ENCODE measurements around the gene ZNF346.
A peak's percentile ranks its signal among the peaks of the same experiment; 100 is the strongest.

The ZNF346 gene

DNA sequence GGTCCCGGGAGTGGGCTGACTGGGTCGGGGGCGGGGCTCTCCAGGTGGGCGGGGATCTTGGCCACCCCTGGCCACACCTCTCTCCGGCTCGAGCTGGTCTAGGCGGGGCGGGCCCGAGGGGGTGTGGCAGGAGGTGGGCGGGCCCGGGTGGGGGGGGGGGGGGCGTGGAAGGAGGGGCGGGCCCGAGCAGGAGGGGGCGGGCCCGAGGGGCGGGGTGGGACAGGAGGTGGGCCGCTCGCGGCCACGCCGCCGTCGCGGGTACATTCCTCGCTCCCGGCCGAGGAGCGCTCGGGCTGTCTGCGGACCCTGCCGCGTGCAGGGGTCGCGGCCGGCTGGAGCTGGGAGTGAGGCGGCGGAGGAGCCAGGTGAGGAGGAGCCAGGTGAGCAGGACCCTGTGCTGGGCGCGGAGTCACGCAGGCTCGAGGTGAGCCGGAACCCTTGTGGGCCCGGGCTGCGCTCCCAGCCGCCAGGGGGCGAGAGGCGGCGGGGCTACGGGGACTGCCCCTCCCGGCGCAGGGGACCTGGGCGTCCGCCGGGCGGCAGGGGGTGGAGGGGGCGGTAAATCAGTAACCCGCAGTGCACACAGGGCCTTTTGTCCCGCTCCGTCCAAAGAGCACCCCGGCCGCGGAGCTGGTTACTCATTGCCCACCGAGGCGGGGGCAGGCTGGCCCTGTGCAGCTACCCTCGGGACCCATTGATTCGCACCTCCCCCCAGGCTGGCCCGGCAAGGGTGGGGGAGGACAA lies 64.3 kb downstream of the ZNF346 start, which contains the start of gene FGFR4:
TSS of gene FGFR4 (plus strand) at position 262 of the 744 bp plus-strand sequence. CDS start 2,688 bp downstream, outside the sequence.
- in situ Hi-C loops (cut with HindIII; ENCODE audit: low sequenced_read_pairs) = no loop called here
- TF ChIP-seq CTCF (IDR thresholded peaks at IDR 0.05; ENCODE audit: low read depth, low read length, missing control alignments) = peak; percentile 45
- DNase-seq (ENCODE audit: low read depth) = peak; percentile 13

DNA sequence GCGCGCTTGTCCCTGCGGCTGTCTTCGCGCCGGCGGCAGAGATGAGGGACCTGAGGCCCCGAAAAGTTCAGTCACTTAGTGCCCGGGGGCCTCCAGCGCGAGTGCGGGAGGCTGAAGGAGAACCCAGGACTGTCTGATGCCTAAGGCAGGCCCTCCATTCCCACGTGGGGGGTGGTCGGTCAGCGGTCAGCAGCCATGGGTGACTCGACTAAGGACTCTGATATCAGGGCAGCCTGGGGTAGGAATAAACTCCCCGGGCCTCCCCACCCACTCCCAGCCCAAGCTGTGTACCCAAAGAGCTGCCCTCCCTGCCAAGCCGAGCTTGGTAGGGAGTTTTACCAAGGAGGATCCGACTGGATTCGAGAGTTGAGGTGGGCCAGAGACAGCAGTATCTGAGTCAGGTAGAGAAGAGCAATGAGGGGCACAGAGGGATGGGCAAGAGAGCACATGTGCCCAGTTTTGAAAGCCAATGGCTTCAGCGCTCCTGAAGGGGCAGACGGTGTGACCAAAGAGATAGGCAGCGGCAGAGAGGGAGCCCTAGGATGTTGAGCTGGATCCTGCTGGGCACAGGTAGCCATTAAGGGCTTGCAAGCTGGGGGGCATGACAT lies 65.0 kb downstream of the ZNF346 start:
- no peak for TF ChIP-seq CTCF (IDR thresholded peaks at IDR 0.05; ENCODE audit: low read depth, low read length, missing control alignments)
- DNase-seq (ENCODE audit: low read depth) = no peak
- in situ Hi-C loops (cut with HindIII; ENCODE audit: low sequenced_read_pairs) = no loop called here
- peak overlapping the region; percentile 33 for H3K4me3 ChIP-seq (ENCODE audit: low read depth, low read length)

More for the DNA sequence above, 64.3 kb downstream of the ZNF346 start, which contains the start of gene FGFR4:
- H3K4me3 ChIP-seq (ENCODE audit: low read depth, low read length) = peak within 1 kb of the TSS; percentile 33

GRCh38 chr5:177089127-177089526 lies 66.6 kb downstream of the ZNF346 start:
- no peak for TF ChIP-seq CTCF (IDR thresholded peaks at IDR 0.05; ENCODE audit: low read depth, low read length, missing control alignments)
- DNase-seq (ENCODE audit: low read depth) = no peak
- no peak overlapping the region for H3K4me3 ChIP-seq (ENCODE audit: low read depth, low read length)
- in situ Hi-C loops (cut with HindIII; ENCODE audit: low sequenced_read_pairs) = no loop called here

- no peak for TF ChIP-seq CTCF (IDR thresholded peaks at IDR 0.05; ENCODE audit: low read depth, low read length, missing control alignments)
- DNase-seq (ENCODE audit: low read depth) = no peak
- in situ Hi-C loops (cut with HindIII; ENCODE audit: low sequenced_read_pairs) = no loop called here
- H3K4me3 ChIP-seq (ENCODE audit: low read depth, low read length) = no peak overlapping the region
Measured at GRCh38 chr5:177089825-177090641, 67.5 kb downstream of the ZNF346 start.

DNA sequence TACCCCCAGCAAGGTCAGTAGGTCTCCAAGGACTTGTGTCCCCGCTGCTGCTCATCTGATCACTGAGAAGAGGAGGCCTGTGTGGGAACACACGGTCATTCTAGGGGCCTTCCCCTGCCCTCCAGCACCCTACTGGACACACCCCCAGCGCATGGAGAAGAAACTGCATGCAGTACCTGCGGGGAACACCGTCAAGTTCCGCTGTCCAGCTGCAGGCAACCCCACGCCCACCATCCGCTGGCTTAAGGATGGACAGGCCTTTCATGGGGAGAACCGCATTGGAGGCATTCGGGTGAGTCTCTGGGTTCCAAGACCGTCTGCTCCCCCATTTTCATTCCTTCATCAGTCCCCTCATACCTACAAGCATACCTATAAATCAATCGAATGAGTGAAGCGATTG lies 68.3 kb downstream of the ZNF346 start:
- H3K4me3 ChIP-seq (ENCODE audit: low read depth, low read length) = no peak overlapping the region
- TF ChIP-seq CTCF (IDR thresholded peaks at IDR 0.05; ENCODE audit: low read depth, low read length, missing control alignments) = no peak
- in situ Hi-C loops (cut with HindIII; ENCODE audit: low sequenced_read_pairs) = no loop called here
- no peak for DNase-seq (ENCODE audit: low read depth)

DNA sequence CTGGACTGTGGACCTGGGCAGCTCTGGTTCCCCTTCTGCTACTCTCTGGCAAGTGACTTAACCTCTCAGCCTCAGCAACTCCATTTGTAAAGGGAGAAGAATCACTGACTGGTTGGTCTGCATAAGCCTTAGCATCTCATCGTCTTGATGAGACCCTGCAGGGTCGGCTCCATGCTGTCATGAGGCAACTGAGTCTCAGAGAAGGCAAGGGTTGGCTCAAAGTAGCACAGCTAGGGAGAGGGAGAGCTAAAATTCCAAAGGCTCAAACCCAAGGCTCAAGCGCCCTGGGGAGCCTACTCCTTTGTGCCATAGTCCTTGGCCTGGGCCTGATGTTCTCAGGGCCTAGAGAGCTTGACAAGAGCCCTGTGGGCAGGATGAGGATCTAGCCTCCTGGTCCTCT lies 68.7 kb downstream of the ZNF346 start:
- TF ChIP-seq CTCF (IDR thresholded peaks at IDR 0.05; ENCODE audit: low read depth, low read length, missing control alignments) = no peak
- no peak for DNase-seq (ENCODE audit: low read depth)
- in situ Hi-C loops (cut with HindIII; ENCODE audit: low sequenced_read_pairs) = no loop called here

More for the DNA sequence above, 68.7 kb downstream of the ZNF346 start:
- H3K4me3 ChIP-seq (ENCODE audit: low read depth, low read length) = no peak overlapping the region

All from astrocyte of the cerebellum (primary cell).